ENCODE results near the gene THSD4. TPM values are rescaled to one million over a fixed set of nuclear protein-coding genes. Genes with fewer than 3 reads are reported as not detected.

Gene THSD4
- total RNA-seq, 4 donors from 2014 or later = 10.7 to 59.5 (median 49.0) TPM

GRCh38 chr15:71623111-71623510, 507.8 kb downstream of the THSD4 start:
- TF ChIP-seq CTCF (IDR thresholded peaks at IDR 0.05) (no peak), POLR2A (IDR thresholded peaks at IDR 0.05) (no peak)
- H3K27me3 ChIP-seq = no peaks in the 10 kb centered on the region
- H3K36me3 ChIP-seq = no peaks in the 10 kb centered on the region
- no peaks in the 10 kb centered on the region for H3K4me1 ChIP-seq
- no peak overlapping the region for H3K4me3 ChIP-seq
- no peak overlapping the region for H3K27ac ChIP-seq
- no peak for DNase-seq
- H3K9me3 ChIP-seq = no peaks in the 10 kb centered on the region

DNA sequence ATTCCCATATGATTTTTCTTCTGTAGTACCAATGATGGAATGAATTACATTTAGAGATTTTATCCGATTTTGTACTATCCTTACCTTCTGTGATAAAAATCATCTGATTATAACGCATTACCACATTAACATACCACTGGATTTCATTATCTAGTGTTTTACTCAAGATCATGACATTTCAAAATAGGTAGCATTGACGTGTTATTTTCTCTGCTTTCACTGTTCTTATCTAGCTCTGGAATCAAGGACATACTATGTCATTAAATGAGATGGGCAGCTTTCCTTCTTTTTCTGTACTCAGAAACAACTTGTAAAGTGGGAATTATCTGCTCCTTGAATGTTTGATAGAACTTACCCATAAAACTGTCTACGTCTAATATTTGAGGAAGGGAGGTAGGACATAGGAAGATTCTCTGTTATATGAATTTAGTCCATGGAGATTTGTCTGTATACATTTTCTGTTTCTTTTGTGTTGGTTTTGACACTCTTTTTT, 511.4 kb downstream of the THSD4 start:
- no peaks in the 10 kb centered on the region for H3K36me3 ChIP-seq
- TF ChIP-seq POLR2A (IDR thresholded peaks at IDR 0.05) (no peak), CTCF (IDR thresholded peaks at IDR 0.05) (no peak)
- H3K27ac ChIP-seq = no peak overlapping the region
- no peaks in the 10 kb centered on the region for H3K9me3 ChIP-seq
- H3K4me3 ChIP-seq = no peak overlapping the region
- H3K4me1 ChIP-seq = peaks cover 0 to 5% (median 0%) of the 10 kb centered on the region in 4 donors
- no peak for DNase-seq
- no peaks in the 10 kb centered on the region for H3K27me3 ChIP-seq

DNA sequence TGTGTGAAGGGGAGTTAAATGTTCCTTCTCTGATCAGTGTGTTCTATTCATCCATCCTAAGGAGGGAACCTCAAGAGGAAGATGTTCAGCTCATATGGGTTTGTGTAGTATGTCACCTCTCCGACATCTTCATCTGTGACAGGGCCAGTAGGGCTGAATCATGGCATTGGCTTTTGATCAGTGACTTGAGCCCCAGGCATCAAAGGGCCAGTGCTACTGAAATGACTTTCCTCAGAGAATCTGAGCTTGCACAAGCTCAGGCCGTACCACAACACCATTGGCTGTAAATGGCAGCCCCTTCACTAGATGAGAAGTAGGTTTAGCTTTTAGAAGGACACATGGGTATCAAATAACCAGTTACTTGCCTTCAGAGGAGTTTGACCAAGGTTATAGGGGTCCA, 511.9 kb downstream of the THSD4 start:
- TF ChIP-seq CTCF (IDR thresholded peaks at IDR 0.05) (no peak), POLR2A (IDR thresholded peaks at IDR 0.05) (no peak)
- Histone ChIP-seq H3K27ac (no peak overlapping the region), H3K9me3 (no peaks in the 10 kb centered on the region), H3K36me3 (no peaks in the 10 kb centered on the region), H3K4me1 (peaks cover 0 to 5% (median 0%) of the 10 kb centered on the region in 4 donors), H3K4me3 (no peak overlapping the region), H3K27me3 (no peaks in the 10 kb centered on the region)
- DNase-seq = no peak

DNA sequence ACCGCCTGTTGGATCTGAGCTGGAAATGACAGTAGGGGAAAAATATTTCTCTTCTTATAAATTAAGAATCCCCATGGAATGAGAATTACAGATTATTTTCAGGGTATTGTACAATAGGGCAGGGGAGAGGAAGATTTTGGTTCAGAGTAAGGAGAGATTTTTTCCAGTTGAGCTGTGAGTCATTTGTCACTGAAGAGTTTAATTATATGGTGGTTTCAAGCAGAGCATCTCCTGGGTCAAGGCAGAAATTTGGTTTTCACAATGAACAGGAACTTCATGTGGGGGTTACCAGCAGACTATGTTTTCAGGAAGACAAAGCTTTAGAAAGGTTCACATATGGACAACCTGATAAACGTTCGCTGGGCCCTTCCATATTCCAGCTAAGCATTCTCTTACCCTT, 512.3 kb downstream of the THSD4 start:
- DNase-seq = no peak
- peaks cover 0 to 5% (median 0%) of the 10 kb centered on the region in 4 donors for H3K4me1 ChIP-seq
- no peaks in the 10 kb centered on the region for H3K36me3 ChIP-seq
- no peaks in the 10 kb centered on the region for H3K9me3 ChIP-seq
- no peak for TF ChIP-seq CTCF (IDR thresholded peaks at IDR 0.05)
- TF ChIP-seq POLR2A (IDR thresholded peaks at IDR 0.05) = no peak
- no peaks in the 10 kb centered on the region for H3K27me3 ChIP-seq
- H3K4me3 ChIP-seq = no peak overlapping the region
- H3K27ac ChIP-seq = no peak overlapping the region

DNA sequence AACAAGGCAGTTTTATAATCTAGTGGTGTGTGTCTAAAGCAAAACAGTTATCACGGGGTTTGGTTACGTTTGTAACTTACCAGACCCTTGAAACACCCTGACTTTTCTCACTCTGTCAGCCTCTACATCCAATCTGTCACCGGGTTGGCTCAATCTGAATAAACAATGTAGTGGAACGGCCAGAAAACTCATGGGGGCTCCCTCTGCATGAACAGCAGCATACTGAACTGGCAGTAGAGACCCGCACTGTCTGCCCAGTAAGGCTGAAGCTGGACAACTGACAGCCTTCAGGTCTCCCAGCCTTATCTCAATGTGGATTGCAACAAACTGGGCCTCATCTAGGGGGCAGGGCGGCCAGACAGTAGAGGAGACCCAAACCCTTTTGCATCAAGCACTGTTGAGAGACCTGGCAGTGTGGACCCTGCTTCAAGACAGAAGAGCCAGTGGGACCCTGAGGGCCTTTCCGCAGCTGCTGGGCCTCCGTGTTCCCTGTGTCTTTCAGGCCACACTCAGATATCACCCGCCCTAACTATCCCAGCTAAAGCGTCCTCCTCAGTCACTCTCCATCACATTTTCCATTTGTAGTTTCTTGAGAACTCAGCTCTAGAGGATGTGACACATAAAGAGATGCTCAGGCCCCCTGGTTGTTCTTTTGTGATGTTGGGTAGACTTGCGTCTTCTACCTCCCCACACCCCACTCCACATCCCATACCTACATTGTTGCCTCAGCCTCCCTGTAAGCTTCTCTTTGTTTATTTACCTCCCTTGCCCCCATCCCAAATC, 513.9 kb downstream of the THSD4 start:
- TF ChIP-seq CTCF (IDR thresholded peaks at IDR 0.05) = no peak
- no peak for TF ChIP-seq POLR2A (IDR thresholded peaks at IDR 0.05)
- no peak for DNase-seq
- Histone ChIP-seq H3K4me1 (peaks cover 0 to 5% (median 0%) of the 10 kb centered on the region in 4 donors), H3K27me3 (no peaks in the 10 kb centered on the region), H3K9me3 (no peaks in the 10 kb centered on the region), H3K4me3 (no peak overlapping the region), H3K36me3 (no peaks in the 10 kb centered on the region), H3K27ac (no peak overlapping the region)
